DND-41 (cell line): Measurements from ENCODE around the gene MUC21.

Source experiments
- CTCF ChIP-seq: IDR thresholded peaks from 2 replicates; pipeline ENCODE4 v1.5.1; 2012; ENCODE audit warnings: borderline replicate concordance, low read length, moderate library complexity, mild to moderate bottlenecking; ENCODE audit not compliant: poor library complexity, severe bottlenecking; ENCODE audit errors: extremely low read depth
- EZH2 ChIP-seq: IDR thresholded peaks from 3 replicates; pipeline ENCODE4 v1.6.1; 2012; ENCODE audit warnings: borderline replicate concordance, low read depth, mild to moderate bottlenecking, moderate library complexity, low read length, inconsistent platforms; ENCODE audit not compliant: severe bottlenecking

- TF ChIP-seq CTCF (no peak), EZH2 (no peak)
Observed at GRCh38 chr6:30940361-30940986, 43.0 kb upstream of the MUC21 start, which contains the start of gene MUCL3.
